Parathyroid adenoma (tissue), 2 donors: ENCODE results near the gene ETV7.
A peak's percentile ranks its signal among the peaks of the same experiment; 100 is the strongest.

Experiments used
- H2AFZ ChIP-seq: fragments of 300-600 bp; sonication (generic); one replicate; pipeline ENCODE4 v1.7.0; 2017; ENCODE audit warnings: antibody characterized with exemption, mild to moderate bottlenecking
- H3K27ac ChIP-seq: fragments of 300-600 bp; sonication (generic); one replicate; pipeline ENCODE4 v1.7.0; 2017
- H3K27me3 ChIP-seq: fragments of 300-600 bp; sonication (generic); one replicate; pipeline ENCODE4 v1.7.0; 2017; ENCODE audit warnings: low read length; ENCODE audit not compliant: control insufficient read depth, insufficient read depth
- H3K36me3 ChIP-seq: fragments of 300-600 bp; sonication (generic); one replicate; pipeline ENCODE4 v1.7.0; 2017; ENCODE audit warnings: low read length; ENCODE audit not compliant: control insufficient read depth, insufficient read depth
- H3K4me1 ChIP-seq: fragments of 300-600 bp; sonication (generic); one replicate; pipeline ENCODE4 v1.7.0; 2017; ENCODE audit warnings: control low read depth
- H3K4me2 ChIP-seq: fragments of 300-600 bp; sonication (generic); one replicate; pipeline ENCODE4 v1.7.0; 2017; ENCODE audit warnings: low read length
- H3K4me3 ChIP-seq: fragments of 300-600 bp; sonication (generic); one replicate; pipeline ENCODE4 v1.7.0; 2017; ENCODE audit warnings: low read depth, low read length
- H3K79me2 ChIP-seq: fragments of 300-600 bp; sonication (generic); one replicate; pipeline ENCODE4 v1.7.0; 2017; ENCODE audit warnings: control low read depth
- H3K9ac ChIP-seq: fragments of 300-600 bp; sonication (generic); one replicate; pipeline ENCODE4 v1.7.0; 2017; ENCODE audit warnings: mild to moderate bottlenecking
- H3K9me3 ChIP-seq: fragments of 300-600 bp; sonication (generic); one replicate; pipeline ENCODE4 v1.7.0; 2017; ENCODE audit warnings: low read length; ENCODE audit not compliant: control insufficient read depth
- TF ChIP-seq, protein P1 (sequence below): fragments of 300-600 bp; sonication (generic); IDR thresholded peaks from one replicate; pipeline ENCODE4 v1.7.0; 2017; ENCODE audit warnings: antibody characterized with exemption, mild to moderate bottlenecking
- donor health status: primary hyperparathyroidism.

ETV7 gene

DNA sequence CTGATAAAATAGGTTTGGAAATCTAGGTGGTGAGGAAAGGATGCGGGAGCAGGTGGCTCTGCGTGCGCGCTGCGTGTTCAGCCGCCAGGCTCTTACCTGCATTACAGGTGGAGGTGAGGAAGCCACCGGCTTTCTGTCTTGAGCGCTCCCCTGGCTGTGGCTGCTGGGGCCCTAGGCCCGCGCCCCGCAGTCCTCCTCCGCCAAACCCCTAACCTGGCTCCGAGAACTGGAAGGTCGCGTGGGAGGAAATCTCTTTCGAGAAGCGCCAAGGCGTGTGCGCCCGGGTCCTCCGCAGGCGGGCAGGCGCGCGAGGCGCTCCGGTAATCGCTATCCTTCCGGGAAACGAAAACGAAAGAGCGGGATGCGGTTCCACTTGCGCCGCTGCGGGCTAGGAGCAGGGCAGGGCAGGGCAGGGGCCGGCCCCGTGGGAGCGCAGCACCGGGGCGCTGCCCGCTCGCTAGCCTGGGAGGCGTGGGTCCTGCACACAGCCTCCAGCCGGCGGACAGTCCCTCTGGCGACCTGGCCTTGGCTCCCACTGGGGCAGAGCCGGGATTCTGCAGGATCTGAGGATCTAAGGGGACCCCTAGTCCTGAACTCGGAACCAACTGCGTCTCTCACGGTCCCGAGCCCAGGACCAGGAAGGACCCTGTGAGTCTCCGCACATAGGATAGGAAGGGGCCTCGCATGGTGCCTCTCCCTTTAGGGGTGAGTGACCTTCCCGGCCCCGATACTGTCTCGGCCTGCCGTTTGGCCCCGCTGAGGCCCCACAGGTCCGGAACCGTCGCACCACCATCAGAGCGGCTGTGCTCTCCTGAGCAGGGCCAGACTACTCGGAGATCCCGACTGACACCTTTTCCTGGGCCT is at the start of gene ETV7:
TSS of gene ETV7 (minus strand) at position 230 of the 864 bp plus-strand sequence. CDS start at position 102, 128 bp downstream.
- no peaks in the 10 kb centered on the region for H3K79me2 ChIP-seq
- H3K4me2 ChIP-seq = peak within 1 kb of the TSS; percentile 100
- TF ChIP-seq, protein P1, sequence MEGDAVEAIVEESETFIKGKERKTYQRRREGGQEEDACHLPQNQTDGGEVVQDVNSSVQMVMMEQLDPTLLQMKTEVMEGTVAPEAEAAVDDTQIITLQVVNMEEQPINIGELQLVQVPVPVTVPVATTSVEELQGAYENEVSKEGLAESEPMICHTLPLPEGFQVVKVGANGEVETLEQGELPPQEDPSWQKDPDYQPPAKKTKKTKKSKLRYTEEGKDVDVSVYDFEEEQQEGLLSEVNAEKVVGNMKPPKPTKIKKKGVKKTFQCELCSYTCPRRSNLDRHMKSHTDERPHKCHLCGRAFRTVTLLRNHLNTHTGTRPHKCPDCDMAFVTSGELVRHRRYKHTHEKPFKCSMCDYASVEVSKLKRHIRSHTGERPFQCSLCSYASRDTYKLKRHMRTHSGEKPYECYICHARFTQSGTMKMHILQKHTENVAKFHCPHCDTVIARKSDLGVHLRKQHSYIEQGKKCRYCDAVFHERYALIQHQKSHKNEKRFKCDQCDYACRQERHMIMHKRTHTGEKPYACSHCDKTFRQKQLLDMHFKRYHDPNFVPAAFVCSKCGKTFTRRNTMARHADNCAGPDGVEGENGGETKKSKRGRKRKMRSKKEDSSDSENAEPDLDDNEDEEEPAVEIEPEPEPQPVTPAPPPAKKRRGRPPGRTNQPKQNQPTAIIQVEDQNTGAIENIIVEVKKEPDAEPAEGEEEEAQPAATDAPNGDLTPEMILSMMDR = no peak
- peaks cover 12% of the 10 kb centered on the region for H3K4me1 ChIP-seq
- H3K36me3 ChIP-seq = no peaks in the 10 kb centered on the region
- H3K9me3 ChIP-seq = no peaks in the 10 kb centered on the region
- H3K9ac ChIP-seq = no peak within 1 kb of the TSS
- peak within 1 kb of the TSS; percentile 83 for H3K4me3 ChIP-seq
- no peak within 1 kb of the TSS for H3K27ac ChIP-seq
- peak within 1 kb of the TSS; percentile 95 for H2AFZ ChIP-seq
- H3K27me3 ChIP-seq = no peaks in the 10 kb centered on the region

DNA sequence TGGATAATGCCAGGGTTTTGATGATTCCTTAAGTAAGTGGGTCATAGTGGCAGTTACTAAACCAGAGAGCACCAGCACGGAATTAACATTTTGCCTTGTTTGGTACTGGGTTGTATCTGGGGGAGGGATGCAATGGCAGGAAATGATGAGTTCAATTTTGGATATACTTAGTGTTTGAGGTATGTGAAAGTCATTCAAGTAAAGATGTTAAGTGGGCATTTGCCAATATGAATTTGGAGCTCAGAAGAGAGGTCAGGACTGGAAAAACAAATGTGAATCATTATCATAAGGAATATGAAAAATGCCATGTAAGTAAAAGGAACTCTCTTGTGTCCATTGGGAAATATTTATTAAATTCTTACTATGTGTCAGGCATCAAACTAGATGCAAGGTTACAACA is 49.0 kb upstream of the ETV7 start:
- no peak overlapping the region for H2AFZ ChIP-seq
- H3K79me2 ChIP-seq = no peaks in the 10 kb centered on the region
- H3K36me3 ChIP-seq = no peaks in the 10 kb centered on the region
- H3K4me2 ChIP-seq = no peak overlapping the region
- H3K27me3 ChIP-seq = no peaks in the 10 kb centered on the region
- TF ChIP-seq, protein P1 = no peak
- no peak overlapping the region for H3K4me3 ChIP-seq
- H3K9me3 ChIP-seq = no peaks in the 10 kb centered on the region
- H3K4me1 ChIP-seq = peaks cover 5% of the 10 kb centered on the region
- no peak overlapping the region for H3K9ac ChIP-seq
- no peak overlapping the region for H3K27ac ChIP-seq

DNA sequence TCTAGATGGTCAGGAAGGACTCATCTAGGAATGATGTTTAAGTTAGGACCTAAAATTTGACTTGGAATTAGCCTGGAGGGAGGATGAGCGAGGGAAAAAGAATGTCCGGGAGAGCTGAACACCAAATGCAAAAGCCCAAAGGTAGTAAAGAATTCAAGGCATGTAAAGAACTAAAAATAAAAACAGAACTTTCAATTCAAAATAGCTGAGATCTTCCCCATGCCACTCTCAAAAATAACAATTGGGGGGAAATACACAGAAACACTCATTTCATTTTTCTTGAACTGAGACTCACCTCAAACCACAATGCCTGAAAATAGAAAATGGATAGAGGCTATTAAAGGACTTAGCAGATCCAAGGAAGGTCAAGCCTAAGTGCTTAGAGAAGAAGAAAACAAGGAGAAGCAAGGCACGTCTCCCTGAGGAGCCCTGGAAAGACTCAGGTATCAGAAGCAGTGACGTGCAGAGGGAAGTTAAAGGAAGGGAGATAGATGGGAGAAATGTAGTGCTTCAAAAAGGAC is 44.7 kb upstream of the ETV7 start:
- no peak overlapping the region for H2AFZ ChIP-seq
- TF ChIP-seq, protein P1 = no peak
- H3K27ac ChIP-seq = no peak overlapping the region
- H3K9me3 ChIP-seq = no peaks in the 10 kb centered on the region
- no peak overlapping the region for H3K4me2 ChIP-seq
- H3K9ac ChIP-seq = no peak overlapping the region
- no peaks in the 10 kb centered on the region for H3K27me3 ChIP-seq
- H3K79me2 ChIP-seq = no peaks in the 10 kb centered on the region
- no peaks in the 10 kb centered on the region for H3K4me1 ChIP-seq
- no peak overlapping the region for H3K4me3 ChIP-seq
- H3K36me3 ChIP-seq = no peaks in the 10 kb centered on the region

DNA sequence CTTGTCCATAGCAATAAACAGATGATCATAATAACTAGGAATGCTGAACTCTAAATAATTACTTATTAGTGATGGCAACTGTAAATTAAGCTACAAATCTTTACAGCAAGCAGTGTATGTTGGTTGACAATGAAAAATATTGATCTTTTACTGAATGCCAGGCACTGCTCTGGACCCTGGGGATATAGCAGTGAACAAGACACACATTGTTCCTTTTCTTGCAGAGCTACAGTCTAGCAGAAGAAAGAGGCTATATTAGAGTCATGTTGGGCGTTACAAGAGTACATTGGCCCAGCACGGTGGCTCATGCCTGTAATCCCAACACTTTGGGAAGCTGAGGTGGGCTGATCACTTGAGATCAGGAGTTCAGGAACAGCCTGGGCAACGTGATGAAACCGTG is 43.7 kb upstream of the ETV7 start:
- no peaks in the 10 kb centered on the region for H3K9me3 ChIP-seq
- no peaks in the 10 kb centered on the region for H3K27me3 ChIP-seq
- H3K4me3 ChIP-seq = no peak overlapping the region
- H3K4me2 ChIP-seq = no peak overlapping the region
- no peaks in the 10 kb centered on the region for H3K36me3 ChIP-seq
- H3K27ac ChIP-seq = no peak overlapping the region
- no peaks in the 10 kb centered on the region for H3K79me2 ChIP-seq
- H3K4me1 ChIP-seq = no peaks in the 10 kb centered on the region
- no peak overlapping the region for H2AFZ ChIP-seq
- TF ChIP-seq, protein P1 = no peak
- H3K9ac ChIP-seq = no peak overlapping the region
